NCI-H774 (cell line): ENCODE results near the gene NDUFA6.
A peak's percentile ranks its signal among the peaks of the same experiment; 100 is the strongest.
"Not testable (repeated sequence)": the region's sequence is repeated elsewhere in the genome, so short reads cannot be mapped to it uniquely, and the experiment has no call there.

Source experiments
- DNase-seq: peaks from one replicate; lab custom pipeline; 2025; lab: John Stamatoyannopoulos, UW

The NDUFA6 gene

DNA sequence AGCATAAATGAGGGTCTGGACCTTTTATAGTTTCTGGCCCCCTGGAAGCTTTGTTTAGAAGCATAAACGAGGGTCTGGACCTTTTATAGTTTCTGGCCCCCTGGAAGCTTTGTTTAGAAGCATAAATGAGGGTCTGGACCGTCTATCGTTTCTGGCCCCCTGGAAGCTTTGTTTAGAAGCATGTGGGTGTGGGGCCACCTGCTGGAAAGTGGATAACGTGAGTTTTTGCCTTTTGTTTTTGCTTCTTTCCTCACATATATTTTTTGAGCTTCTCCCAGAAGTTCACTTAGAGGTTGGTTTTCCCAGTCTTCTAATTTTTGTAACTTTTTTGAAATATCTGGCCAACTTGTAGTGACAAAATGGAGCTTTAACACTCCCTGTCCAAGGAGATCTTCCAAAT, 22.2 kb upstream of the NDUFA6 start:
- not testable (repeated sequence) for DNase-seq

DNA sequence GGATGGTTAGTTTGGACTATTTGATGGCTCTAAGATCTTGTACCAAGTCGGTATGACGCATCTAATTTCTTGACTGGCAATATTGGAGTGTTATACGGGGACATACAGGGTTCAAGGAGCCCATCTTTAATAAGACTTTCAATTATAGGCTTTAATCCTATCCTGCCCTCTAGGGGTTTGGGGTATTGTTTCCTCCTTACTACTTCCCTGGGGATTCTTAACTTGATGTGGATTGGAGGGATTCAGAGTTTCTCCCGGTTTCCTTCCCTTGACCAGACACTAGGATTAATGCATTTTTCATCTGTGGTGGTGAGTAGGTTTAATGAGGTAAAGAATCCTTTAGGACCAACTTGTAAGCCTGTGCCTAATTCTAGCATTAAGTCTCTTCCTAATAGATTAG, 21.2 kb upstream of the NDUFA6 start:
- no peak for DNase-seq

DNA sequence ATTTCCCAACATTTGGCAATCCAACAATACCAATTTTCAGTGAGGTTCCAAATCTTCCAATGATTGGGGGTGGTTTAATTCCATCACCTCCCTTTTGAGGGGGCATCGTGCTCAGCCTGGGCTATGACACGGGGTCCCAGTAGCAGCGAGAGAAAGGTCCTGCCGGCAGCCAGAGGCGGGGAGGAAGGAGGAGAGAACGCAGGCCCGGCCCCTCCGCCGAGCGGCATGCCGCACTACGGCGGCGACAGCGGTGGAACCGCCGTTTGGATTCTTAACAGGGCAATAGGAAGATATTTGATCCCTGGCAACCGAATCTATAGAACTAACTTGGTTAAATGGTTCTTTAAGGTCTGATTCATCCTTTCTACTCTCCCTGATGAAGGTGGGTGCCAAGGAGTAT, 18.3 kb upstream of the NDUFA6 start:
- DNase-seq: no peak

DNA sequence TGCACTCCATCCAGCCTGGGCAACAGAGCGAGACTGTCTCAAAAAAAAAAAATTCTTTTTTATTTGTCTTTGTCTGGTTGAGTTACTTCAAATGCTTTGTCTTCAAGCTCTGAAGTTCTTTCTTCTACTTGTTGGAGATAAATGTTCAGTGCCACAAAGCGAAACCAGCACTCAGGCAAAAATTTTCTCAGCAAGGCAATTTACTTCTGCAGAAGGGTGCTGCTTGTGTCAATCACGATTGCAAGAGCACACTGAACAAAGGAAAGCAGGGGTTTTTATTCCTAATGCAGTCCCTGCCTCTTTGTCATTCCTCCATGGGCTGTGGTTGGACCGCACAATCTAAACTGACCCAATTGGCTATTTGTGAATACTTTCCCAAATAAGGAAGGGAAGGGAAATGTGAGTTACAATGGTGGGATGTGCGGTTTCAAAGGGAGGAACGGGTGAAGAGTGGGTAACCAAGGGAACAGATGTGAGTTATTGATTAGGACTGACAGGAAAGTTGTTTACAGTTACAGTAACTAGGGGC, 13.8 kb upstream of the NDUFA6 start:
- DNase-seq: not testable (repeated sequence)

DNA sequence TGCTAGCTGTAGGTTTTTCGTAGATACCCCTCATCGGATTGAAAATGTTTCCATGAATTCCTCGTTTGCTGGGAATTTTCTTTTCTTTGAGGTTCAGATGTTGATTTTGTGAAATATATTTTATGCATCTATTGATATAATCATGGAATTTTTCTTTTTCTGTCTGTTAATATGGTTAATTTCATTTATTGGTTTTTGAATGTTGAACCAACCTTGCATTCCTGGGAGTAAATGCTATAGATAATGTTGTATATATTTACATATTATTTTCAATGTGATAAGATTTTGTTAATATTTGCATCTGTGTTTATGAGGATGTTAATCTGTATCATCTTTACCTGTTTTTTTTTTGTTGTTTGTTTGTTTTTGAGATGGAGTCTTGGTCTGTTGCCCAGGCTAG, 10.6 kb upstream of the NDUFA6 start:
- DNase-seq: no peak

DNA sequence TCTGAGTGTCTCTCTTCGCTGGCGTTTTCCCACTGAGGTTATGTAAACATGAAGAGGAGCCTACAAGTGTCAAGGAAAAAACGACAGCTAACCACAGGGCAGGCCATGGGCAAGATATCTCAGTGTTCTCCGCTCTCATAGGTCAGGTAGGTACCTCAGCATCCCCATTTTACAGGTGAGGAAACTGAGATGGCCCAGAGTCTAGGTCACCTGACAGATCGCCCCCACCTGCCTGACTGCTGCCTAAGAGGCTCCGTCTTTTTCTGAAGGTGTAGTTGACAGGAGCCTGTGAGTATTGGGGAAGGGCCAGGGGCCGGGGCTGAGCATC, 847 bp upstream of the NDUFA6 start:
- DNase-seq: no peak

DNA sequence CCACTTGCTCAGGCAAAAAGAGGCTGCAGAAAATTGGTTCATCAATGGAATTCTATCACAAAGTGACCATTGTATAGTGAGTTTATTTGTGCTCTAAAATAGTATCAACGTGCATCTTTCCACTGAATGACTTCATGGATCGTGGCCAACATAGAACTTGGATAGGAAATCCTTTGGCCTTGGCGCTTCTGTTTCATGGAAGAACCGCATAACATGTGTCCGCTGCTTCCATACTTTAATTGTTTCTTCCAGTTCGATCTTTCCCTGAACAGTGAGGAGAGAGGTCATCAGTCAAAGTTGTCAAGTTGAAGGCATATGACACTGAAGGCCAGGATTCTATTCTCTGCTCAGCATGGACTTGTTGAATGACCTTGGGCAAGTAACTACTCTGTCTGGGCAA, 4.5 kb downstream of the NDUFA6 start:
- no peak for DNase-seq

DNA sequence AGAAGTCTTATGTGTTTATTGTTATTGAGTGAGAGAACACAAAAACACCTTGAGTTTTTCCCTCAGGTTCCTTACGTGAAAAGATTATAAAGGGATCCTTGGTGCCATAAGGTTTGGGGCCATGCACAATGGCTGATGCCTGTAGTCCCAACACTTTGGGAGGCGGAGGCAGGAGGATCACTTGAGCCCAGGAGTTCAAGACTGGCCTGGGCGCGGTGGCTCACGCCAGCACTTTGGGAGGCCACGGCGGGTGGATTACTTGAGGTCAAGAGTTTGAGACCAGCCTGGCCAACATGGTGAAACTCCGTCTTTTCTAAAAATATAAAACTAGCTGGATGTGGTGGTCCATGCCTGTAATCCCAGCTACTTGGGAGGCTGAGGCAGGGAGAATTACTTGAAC, 5.7 kb downstream of the NDUFA6 start:
- no peak for DNase-seq

DNA sequence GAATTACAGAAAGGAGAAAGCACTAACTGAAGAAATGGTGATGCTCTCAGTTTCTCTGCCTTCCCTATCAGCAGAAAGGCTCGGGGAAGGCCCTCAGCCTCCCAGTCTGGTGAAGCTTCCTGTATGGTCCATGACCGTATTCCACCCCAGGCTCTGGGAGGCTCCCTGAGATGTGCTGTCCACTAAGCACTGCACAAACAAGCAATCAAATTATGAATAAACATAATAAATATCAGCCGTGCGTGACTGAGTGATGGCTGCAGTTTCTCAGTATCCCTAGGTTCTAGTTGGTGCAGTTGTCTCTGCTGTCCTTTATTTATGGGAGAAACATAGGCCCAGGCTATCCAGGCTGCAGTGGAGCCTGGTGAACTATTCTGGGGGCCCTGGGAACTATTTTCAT, 7.5 kb downstream of the NDUFA6 start:
- DNase-seq: no peak

DNA sequence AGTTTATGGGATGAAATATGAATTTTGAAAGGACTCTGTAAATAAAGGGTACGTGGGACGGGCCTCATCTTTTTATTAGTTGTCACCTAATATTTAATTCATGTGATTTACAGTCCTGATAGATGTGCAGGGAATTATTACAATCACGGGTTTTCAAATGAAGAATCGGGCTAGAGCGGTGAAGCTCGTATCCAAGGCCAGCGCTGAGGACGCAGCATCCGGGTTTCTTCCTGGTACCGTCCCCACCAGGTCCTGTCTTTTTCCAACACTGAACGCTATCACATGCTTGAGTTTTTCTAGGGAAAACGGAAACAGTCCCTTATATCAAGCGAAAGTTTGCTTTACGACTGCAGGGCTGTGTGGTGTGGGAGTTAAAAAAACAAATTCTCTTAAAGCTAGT, 10.3 kb downstream of the NDUFA6 start:
- no peak for DNase-seq

DNA sequence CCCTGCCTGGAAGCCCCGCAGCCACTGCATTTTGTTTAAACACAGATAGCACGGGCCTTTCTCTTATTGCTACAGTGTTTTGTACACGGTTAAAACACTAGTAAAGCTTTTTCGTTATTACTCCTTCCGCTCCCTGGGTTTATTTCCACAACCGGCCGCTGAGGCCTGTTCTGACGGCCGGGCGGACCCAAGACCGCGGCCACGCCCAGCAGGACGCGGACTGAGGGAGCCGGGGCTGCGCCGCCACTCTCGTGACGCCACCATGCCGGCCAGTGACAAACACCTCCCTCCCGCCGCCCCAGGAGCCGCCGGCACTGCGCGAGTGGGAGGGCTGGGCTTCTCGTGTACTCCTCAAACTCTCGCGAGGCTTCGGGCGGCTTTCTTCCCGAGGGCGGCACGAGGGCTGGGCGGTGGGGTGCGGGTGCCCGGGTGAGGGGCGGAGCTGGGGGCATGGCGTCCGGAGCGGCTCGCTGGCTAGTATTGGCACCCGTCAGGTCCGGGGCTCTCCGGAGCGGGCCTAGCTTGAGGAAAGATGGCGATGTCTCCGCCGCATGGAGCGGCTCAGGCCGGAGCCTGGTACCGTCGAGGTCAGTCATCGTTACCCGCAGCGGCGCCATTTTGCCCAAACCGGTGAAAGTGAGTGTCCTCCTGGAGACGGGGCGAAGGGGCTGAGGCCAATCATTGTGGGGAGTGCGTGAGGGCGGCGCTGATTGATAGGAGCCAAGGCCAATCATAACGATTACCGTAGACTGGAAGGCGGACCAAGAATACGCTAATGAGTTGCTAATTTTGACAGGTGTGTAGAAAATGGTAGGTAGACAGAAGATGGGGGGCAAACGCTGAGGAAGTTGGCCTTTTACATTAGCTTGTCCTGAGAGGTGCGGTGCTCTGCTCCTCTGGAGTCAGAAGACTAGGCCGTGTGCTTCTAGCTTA, 11.0 kb downstream of the NDUFA6 start, which contains the start of gene SMDT1:
Gene SMDT1, plus strand, starts transcription at position 382 of the 933 bp plus-strand sequence. Its CDS starts 69 bp downstream, at position 451.
- peak; percentile 86 for DNase-seq

DNA sequence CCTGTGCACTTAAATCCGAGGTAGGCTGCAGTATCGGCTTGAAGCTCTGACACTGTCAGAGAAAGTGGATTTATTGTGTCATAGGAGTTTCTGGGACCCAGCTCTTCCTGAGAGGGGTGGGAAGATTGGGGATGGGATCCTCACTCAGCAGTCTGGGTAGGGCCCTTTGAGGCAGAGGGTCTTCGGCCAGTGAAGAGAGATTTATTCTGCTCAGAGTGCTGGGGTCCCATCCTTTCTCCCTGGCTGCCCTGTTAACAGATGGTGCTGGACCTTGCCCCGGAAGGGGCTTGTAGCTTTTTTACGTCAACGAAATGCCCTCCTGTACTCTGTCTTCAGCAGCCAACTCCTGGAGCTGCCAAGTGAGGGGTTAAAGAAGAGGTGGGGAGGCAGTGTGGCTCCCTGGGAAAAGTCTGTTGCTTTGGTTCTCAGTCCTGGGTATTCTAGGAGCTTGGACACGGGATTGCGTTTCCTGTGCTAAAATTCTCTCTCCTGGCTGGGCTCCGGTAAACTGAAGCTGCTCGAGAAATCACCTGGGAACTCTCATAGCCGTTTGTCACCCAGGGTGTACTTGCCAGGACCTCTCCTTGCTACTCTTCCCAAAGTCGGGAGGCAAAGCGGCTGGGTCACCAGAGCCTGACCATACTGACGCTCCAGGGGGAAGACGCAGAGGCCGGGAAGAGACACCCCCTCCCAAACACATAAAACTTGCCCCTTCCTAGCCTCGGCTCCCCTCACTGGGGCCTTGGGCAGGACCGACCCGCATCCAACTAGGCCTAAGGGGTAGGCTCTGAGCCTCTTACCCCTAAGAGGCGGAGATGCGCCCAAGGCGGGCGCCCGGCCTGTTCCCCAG, 11.9 kb downstream of the NDUFA6 start:
- no peak for DNase-seq

DNA sequence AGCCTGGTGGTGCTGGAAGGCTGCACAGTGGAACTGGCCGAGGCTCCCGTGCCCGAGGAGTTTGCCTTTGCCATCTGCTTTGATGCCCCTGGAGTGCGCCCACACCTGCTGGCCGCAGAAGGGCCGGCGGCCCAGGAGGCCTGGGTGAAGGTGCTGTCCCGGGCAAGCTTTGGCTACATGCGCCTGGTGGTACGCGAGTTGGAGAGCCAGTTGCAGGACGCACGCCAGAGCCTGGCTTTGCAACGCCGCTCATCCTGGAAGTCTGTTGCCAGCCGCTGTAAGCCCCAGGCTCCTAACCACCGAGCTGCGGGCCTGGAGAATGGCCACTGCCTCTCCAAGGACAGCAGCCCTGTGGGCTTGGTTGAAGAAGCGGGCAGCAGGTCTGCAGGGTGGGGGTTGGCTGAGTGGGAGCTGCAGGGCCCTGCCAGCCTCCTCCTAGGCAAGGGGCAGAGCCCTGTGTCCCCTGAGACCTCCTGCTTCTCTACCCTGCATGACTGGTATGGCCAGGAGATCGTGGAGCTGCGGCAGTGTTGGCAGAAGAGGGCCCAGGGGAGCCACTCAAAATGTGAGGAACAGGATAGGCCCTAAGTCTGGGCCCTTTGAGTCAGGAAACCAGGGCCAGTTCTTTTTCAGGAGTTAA, 13.0 kb downstream of the NDUFA6 start:
- no peak for DNase-seq

DNA sequence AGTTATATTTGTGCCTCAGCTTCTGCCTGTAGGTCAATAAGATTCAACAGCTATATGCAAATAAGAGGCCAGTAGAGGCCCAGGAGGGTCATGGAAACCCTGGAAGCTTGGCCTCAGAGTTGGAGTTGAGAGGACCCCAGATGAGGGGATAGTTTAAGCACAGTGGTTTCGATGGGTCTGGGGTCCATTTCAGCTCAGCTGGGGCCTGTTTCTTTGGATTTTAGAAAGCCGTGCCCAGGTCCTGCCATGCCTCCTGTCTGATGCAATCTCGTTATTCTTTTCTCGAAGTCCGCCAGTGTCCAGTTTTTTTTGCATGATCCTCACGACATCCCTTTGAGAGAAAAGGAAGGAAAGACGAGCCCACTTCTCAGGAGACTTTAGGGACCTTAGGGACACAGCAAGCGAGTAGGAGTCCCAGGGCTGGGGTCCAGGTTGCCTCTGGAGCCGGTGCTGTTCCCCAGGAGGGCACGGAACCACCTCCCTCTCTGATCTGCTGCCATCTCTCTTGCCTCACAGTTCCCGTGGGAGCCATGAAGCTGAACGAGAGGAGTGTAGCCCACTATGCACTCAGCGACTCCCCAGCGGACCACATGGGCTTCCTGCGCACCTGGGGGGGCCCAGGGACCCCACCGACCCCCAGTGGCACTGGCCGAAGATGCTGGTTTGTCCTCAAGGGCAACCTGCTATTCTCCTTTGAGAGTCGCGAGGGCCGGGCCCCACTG, 13.6 kb downstream of the NDUFA6 start:
- no peak for DNase-seq

DNA sequence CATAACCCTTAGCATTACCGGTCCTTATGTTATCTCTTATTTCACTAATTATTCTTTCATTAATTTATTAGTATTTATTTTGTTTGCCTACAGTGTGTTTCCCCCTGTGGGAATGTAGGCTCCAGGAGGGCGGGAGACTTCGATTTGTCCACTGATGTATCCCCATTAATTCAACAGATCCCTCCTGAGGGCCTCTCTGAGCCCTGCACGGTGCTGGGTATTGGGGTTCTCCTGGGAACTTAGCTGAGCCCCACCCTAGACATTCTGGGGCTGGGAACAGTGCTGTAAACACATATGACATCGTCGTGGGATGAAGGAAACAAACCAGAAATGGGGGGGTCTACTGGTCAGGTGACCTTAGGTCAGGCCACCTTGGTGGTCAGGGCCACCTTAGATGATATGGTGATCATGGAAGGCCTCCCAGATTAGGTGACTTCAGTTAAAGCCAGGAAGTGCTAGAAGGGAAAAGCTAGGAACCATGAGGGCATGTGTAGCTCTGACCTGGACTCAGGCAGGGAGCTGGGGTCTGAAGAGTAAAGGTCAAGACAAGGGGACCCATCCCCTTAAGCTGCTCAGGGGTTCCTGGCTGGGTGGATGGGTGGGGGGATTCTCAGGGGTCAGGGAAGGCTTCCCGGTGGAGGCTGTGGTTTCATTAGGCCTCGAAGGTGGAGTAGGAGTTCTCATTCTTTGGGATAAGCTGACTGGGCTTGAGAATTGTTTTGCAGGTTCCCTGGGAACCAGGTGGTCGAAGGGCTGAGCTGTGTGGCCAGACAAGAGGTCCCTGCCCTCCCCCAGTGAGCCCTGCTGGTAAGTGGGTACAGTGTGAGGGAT, 15.5 kb downstream of the NDUFA6 start:
- DNase-seq: no peak

DNA sequence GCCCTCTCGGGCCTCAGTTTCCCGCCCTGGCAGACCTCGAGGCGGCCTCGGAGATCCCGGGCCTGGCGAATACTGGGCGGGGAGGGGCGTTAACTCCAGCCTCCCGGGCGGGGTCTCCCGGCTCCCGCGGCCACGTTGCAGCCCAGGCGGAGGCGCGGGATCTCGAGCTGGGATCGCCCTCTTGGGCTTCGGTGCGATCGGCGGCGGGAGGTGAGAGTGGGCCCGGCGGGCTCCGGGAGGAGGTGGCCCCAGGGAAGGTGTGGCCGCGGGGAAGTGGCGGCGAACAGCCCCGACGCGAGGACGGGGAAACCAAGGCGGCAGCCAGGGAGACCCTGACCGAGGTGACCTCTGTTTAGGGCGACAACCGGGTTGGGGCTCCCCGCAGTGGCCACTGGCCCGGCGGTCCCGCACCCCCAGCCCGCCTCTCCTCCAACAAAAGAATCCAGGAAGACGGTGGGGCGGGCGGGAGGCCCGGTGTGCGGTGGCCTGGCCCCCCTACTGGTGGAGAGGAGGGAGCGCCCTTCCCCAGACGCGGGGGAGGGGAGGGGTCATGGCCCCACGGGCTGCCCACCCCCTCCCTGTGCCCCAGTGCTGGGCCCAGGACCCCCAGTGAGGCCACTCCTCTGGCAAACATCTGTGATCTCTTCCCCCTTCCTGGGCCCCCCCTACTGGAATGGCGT, 16.3 kb downstream of the NDUFA6 start, which contains the start of gene PHETA2:
Gene PHETA2, plus strand, starts transcription at position 117 of the 680 bp plus-strand sequence. CDS start 3,046 bp downstream, outside the sequence.
- no peak for DNase-seq

DNA sequence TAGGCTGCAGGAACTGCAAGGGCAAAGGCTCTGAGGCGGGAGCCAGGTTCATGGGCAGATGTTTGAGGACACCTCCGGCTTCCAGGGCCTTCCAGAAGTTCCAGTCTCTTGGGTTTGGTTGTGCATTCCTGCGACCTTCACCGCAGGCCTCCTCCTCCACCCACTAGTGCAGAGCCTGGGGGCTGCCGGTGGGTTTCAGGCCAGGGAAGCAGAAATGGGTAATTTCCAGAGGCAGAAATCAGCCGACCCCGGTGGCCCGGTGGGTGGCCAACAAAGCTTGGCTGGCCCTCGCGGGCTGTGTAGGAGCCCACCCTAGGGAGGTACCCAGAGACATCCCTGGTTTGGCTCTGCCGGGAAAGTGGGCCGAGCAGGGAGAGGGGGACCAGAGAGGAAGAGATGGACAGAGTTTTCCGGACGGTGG, 16.9 kb downstream of the NDUFA6 start:
- DNase-seq: no peak

DNA sequence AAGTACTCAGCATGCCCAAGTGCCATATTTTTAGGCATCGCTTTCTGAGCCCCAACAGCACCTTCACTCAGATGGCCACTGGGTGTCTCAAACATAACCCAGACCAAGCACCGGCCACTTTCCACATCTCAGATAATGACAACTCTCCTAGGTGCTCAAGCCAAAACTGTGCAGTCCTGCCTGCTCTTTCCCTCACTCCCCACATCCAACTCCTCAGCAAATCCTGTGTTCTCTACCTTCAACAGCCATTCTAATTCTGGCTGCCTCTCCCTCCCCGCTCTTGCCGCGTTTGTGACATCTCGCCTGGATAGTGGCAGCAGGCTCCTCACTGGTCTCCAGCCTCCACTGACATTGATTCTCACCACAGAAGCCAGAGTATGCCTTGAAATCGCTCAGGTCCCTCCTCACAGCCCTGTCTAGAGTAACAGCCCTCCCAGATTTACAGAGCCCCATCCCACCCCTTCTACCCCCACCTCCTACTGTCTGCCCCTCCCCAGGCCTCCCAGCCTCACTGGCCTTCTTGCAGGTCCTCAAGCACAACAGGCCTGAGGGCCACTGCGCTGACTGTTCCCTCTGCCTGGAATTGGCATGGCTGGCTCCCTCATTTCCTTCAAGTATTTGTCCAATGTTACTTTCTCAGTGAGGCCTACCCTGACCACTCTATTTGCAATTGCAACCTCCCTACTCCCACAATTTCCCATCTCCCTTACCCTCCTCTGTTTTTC, 17.8 kb downstream of the NDUFA6 start:
- DNase-seq: no peak

DNA sequence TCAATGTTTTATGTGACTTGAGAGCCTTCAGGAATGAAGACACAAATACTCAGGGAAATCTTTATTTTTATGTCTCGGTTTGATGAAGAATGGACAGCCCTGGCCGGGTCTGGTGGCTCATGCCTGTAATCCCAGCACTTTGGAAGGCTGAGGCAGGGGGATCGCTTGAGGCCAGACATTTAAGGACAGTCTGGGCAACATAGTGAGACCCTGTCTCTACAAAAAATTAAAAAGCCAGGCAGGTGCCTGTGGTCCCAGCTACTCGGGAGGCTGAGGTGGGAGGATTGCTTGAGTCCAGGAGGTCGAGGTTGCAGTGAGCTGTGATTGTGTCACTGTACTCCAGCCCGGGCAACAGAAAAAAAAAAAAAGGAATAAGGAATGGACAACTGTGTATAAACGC, 19.1 kb downstream of the NDUFA6 start:
- not testable (repeated sequence) for DNase-seq
